DMS79 (cell line): Measurements from ENCODE around the gene IL18RAP.

Experiments used
- DNase-seq: peaks from one replicate; lab custom pipeline; 2025; lab: John Stamatoyannopoulos, UW

The IL18RAP gene, protein sequence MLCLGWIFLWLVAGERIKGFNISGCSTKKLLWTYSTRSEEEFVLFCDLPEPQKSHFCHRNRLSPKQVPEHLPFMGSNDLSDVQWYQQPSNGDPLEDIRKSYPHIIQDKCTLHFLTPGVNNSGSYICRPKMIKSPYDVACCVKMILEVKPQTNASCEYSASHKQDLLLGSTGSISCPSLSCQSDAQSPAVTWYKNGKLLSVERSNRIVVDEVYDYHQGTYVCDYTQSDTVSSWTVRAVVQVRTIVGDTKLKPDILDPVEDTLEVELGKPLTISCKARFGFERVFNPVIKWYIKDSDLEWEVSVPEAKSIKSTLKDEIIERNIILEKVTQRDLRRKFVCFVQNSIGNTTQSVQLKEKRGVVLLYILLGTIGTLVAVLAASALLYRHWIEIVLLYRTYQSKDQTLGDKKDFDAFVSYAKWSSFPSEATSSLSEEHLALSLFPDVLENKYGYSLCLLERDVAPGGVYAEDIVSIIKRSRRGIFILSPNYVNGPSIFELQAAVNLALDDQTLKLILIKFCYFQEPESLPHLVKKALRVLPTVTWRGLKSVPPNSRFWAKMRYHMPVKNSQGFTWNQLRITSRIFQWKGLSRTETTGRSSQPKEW

DNA sequence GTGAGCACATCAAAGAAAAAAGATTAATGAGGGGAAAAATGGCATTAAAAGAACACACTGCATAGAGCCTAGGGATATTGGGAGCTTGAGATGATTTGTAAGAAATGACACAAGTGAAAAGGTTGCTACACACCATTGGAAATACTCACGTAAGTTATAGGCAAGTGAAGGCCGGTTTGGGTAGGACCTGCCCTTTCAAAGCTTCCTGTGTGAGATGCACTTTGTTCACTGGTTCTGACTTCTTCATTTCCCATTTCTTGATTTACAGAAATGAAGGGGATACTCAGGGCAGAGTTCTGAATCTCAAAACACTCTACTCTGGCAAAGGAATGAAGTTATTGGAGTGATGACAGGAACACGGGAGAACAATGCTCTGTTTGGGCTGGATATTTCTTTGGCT, at the start of gene IL18RAP:
Gene IL18RAP (plus strand): TSS at position 251 of the 400 bp plus-strand sequence. CDS start 118 bp downstream, at position 369.
- no peak for DNase-seq

DNA sequence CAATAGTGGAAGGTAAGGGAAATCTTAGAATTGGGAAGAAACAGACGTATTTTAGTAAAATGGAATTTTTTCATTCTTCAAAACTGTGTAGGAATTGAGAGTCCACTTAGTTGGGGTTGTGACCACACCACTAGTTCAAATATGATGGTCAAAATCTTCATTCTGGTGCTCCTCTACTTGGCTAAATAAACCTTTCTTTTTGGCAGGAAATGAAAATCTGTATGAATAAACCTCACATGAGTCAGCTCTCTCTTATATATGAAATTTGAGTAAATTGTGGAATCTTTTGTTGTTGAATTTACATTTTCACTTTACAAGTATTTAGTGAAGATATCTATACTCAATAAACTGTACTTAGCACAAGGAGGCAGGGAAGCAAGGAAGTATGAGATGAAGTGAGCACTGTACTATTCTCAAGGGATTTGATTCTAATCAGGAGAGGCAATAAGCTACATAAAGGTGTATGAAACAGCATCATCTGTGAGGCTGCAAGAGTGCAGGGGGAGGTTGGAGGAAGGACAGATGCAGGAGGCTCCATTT, 46.8 kb upstream of the IL18RAP start:
- DNase-seq: no peak

DNA sequence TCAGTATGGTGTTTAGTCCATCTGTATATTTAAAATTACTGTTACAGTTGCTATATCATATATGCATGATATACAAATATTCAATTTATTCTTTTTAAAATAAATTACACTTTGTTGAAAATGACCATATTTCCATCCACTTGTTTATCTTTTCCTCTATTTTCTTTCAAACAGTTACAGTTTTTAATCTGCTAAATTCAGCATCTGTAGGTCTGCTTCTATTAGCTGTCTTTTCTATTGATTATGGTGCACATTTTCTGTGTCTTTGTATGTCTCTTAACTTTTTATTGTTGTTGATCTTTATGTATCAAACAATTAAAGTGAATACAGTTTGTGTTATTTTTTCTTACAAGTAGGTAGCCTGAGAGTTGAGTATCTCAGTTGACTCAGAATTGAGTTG, 39.2 kb upstream of the IL18RAP start:
- DNase-seq: no peak

DNA sequence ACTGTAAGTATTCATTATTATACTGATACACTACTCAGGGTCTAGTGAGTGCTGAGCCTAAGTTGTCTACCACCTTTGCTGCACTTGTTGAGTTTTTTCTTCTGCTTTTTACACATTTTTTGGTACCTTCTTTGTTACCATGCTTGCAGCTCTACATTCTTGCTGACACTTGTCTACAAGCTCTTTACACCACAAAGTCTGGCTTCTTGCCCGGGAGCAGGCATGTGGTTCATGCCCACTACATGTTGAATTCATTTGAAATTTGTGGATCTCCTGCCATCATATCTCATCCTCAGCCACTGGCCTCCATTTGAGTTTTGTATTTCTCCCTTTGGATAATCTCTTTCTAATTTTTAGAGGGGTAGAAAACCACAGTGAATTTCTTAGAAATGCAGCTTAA, 37.4 kb upstream of the IL18RAP start:
- no peak for DNase-seq

DNA sequence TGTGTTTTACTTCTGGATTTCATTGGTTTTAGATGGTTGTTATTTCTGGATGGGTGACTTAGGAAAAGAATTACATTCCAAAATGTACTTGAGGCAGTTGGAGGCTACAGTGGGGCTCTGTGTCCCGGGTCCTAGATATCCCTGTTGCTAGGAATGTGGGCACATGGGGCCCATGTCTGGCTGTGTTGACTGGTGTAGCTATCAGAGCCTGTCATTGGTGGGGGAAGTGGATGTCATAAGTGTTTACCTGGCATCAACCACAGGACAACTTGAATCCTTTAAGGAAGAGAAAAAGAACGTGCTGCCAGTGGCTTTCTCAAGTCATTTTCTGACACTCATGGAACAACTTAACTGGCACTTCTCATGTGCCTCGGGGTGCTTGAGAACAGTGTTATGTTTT, 37.0 kb upstream of the IL18RAP start:
- DNase-seq: no peak

DNA sequence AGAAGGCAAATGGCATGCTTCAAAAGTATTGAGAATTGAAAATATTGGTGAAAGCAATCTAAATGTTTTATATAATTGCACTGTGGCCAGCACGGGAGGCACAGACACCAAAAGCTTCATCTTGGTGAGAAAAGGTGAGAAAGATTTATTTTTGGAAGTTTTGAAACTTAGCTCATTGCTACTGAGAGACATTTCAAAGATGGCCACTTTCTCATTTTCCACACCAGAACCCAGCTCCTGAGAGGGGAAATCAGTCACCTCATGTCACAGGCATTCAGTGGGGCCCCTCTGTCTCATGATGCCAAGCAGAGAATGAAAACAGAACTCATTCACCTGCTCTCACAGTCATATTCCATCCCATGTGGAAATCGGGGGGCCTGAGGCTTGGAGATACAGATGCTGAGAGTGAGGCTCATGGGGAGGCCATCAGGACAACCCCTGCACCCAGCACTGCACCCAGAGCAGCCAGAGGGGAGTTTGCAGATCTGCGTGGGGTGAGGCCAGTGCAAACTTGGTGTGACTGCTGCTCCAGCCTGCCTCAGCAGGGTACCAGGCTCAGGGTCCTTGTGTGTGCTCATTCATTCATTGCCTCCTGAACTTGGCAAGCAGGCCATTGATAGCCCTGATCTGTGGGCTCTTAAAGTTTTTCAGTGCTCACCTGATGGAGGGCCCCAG, 36.0 kb upstream of the IL18RAP start:
- DNase-seq: no peak

DNA sequence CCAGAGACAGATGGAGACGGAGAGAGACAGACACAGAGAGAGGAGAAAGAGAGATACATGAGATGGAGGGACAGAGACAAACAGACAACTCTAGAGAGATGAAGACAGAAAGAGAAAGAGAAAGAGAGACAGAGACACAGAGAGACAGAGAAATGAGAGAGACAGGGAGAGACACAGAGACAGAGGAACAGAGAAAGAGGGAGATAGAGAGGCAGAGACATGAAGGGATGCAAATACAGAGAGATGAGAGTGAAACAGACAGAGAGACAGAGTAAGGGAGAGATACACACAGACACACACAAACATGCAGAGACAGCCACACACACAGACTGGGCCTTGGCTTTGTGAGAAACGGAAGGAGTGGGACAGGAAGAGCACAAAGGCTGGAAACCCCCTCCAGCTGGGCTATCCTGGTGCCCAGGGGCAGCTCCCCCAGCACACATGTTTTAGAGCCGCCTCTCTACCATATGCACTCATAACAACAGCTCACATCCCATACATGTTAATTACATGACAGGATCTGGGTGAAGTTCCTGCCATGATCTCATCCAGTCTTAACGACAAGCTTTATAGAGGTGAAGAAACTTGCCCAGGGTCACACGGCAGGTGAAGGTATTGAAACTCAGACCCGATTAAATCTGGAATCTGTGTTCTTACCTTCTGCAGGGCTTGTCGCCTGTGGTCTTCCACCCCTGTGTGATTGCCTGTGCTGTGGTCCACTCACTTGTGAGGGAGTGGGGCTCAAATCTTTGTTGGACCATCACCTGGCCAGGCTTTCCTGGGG, 35.0 kb upstream of the IL18RAP start:
- no peak for DNase-seq

DNA sequence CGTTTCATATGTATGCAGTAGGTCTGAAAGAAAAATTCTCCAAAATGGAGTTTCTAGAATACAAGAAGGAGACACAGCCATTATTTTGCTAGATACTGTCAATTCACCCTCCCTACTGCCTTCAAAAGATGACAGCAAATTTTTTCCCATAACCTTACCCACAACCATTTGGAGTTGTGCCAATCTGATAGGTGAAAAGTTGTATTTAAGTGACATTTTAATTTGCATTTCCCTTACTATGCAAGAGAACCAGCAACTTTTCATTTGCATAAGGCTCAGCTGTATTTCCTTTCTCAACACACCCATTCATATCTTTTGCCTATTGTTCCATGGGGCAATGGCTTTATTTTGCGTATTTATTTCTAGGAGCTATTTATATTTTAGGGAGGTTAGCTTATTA, 31.4 kb upstream of the IL18RAP start:
- DNase-seq: no peak

DNA sequence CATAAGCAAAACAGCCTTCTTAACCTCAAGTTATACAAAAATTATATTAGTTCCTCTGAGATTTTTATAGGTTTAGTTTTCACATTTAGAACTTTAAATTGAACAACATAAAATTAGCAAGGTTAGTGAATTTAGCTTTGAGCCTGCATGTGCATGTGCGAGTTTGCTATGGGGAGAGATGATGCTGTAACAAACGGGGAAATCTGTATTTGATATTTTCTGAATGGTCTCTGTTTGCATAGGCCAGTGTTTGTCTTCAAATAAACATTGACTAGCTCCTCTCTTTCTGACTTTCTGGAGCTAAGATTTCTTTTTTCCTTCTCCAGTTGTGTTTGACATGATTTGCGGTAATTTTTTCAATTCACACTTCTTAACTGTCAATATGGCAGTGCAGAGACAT, 30.9 kb upstream of the IL18RAP start:
- no peak for DNase-seq

DNA sequence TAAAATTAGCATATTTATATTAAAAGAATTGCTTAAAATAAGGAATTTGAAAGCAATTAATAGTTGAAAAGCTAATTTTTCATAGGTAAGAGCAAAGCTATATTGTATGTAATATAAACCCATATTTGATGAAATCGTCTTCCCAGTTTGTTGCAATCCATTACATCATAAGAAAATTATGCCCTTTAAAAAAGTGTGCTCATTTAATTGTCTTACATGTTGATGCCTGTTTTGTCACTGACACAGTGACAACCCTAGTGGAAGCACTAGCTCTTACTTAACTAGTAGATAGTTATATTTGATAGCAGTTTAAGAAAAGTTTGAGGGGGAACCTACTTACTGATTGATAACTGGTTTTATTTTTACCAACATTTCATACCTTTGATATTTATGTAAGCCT, 30.0 kb upstream of the IL18RAP start:
- no peak for DNase-seq

DNA sequence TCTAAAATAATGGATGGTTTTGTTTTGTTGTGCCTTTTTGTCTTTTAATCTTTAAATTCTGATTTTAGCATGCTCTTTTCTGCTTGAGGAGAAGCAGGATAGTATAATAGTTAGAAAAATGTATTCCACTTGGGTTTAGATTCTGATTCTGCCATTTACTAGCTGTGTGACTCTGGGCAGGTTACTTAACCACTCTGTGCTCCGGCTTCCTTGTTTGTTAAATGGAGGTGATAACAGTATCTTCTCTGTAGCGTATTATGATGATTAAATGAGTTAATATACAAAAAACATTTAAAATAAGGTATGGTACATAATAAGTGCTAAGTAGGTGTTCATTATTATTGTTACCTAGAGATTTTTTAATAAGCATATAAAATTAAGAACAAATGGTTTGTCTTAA, 26.9 kb upstream of the IL18RAP start:
- DNase-seq: no peak

DNA sequence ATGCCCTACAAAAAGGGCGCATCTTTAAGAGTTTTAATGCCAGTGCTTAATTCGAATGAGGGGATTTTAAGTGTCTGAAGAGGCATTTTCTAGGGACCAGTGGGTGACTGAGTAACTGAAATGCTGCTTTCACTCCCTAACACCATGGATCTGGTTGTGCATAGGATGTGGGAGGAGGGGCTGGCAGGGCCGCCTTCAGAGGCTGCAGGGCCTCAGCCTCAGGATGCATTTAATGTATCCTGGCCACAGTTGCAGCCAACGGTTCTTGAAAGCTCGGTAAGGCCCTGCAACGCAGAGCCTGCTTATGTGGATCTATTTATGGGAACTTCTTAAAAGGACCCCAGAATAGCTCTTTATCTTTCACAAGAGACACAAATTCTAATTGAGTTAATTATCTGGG, 25.8 kb upstream of the IL18RAP start:
- DNase-seq: no peak

DNA sequence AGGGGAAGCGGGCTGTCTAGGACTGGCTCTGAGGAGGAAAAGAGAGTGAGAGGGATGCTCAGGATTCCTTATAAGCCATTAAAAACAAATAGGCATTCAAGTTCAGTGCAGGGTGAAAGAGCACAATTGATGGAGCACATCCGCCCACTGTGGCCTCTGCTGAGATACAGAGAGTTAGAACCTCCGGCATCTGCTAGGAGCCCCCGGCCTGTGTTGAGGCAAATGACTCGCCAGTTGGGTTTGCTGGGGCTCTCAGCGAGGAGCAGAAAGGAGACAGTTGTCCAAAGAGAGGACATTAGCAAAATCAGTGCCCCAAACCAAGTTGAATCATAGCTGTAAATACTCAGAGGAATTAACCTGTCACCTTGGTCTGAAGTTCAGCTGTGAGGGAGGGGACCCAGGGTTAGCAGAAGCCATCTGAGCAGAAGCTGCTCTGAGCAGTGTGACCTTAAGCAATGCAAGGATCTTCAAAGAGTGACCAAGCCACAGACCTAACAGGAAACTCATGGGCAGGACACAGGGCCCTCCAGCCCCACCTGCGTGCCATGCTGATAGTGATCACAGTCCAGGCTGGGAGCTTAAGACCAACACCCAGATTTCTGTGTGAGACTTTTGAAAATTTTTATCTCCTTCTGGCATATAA, 23.3 kb upstream of the IL18RAP start:
- no peak for DNase-seq

DNA sequence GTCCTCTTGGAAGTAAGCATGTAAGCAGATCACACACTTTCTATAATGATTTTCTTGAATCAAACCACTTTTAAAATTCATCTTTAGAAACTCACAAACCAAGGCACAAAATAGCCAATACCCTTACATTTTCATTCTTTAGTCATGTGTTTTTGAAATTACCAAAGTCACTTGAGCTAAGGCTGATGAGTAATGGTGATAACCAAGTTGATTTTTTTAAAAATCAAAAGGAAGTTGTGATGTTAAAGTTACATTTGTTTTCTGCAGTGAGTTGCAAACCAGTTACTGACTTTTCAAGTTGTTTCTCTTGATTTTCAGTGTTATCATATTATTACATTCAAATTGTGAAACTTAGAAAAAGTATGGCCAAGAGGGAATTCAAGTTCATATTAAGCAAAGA, 21.5 kb upstream of the IL18RAP start:
- no peak for DNase-seq

DNA sequence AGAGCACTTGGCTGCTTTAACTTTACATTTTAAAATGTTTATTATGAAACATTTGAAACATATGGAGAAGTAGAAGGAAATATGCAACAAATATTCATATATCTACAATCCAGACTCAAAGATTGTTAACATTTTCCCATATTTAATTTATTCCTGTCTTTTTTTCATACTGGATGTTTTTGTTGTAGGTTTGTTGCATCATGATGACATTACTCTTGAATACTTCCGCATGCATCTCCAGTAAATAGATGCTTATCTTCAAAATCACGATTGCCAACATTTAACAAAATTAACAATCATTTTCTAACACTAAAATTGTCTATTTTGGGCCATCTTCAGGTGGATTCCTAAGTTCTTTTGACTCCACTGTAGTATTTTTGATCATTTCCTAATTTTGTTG, 21.1 kb upstream of the IL18RAP start:
- DNase-seq: no peak

DNA sequence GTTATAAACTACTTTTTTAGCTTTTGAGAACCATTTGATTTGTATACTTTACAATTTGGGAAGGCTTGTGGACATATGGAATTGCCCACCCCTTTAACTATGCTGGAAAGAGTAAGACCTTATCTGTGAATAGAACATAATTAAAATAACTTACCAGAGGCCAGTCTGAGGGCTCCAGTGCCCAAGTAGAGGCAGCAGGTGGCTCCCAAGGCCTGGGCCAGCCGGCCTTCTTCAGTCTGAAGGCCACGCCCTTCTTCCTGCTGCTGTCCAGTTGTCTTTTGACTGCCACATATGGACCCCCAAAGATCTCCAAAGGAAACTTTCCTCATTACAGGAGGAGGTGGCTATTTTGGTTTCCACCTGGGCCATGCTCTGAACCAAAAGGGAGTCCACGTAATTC, 12.0 kb upstream of the IL18RAP start:
- no peak for DNase-seq

DNA sequence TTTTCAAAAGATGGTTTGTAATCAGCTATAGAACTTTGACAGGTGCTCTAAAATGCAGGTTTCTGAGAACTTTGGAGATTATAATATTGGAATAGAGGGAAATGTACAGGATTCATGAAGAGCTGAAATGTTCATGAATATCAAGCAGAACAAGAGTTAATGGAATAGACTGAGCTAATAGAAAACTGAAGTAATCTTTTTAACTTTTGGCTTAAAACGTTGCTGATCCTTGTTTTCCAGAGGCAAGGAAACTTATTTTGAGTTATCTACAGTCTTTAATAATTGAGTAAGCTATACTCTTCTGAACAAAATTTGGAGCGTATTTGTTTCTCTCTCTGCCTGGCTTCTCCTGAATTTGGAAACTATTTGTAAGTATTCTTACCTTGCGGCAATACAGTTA, 10.8 kb upstream of the IL18RAP start:
- DNase-seq: no peak

DNA sequence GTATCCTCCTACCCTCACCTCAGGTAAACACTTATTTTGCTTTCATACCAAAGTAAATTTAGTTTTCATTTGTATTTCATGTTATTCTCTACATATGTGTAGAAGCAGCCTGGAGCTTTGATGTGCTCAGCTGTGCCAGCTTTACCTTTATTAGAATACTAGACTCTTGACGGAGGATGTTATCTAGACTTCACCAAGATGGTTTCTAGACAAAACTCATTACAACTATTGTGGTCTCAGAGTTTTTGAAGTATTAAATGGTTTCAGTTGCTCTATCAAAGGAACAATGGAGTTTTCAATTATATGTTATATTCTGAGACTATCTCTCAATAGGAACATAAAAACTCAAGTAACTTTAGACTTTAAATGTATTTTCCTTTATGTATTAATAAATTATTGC, 5.0 kb upstream of the IL18RAP start:
- DNase-seq: no peak

DNA sequence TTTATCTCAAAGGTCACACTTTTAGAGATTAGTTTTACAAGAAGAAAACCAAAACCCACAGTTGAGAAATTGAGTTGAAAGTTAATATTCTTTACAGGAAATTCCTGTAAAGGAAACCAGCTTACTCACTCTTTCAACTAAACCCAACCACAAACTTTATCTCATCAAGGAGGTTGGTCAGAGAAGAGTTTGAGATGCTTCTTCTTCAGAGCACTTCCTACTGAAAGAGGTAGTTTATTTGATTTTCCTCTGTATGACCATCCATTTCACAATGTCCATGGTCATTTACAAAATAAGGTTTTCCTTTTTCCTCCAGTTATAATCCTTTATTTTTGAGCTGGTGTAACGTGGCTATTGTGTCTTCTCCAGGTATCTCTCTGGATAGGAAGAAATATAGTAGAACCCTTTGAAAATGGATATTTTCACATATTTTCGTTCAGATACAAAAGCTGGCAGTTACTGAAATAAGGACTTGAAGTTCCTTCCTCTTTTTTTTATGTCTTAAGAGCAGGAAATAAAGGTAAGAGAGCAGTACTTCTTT, 4.5 kb upstream of the IL18RAP start:
- no peak for DNase-seq

DNA sequence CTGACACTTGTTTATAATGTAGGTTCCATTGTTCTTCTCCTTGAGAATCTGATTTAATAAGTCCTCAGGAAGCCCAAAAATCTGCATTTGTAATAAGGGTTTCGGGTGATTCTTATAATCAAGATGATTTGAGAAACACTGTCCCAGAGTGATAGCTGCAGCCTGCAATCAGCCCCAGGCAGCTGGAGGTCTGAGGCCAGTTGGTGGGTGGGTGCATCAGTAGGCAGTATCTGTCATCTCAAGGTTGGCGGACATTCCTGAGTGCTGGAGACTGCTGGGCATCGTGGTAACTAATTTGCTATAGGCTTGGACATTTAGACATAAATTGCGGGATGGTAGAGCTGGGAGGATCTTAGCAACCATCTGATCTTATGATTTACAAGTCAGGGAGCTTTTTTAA, 2.7 kb upstream of the IL18RAP start:
- no peak for DNase-seq
